Skin epidermis (tissue), 12 donors: ENCODE results near the gene HRK.

Experiments used
- H3K27ac ChIP-seq, 21 experiments: fragments of 200-600 bp; sonication (generic) in 11 of 21; one replicate each; pipeline ENCODE4 v1.5.0; 2020; ENCODE audit warnings: mild to moderate bottlenecking in 3 of 21, inconsistent platforms in 2 of 21, moderate library complexity in 2 of 21
- H3K4me3 ChIP-seq, 7 experiments: fragments of 200-600 bp; sonication (generic) in 2 of 7; one replicate each; pipeline ENCODE4 v1.5.0; 2020; ENCODE audit warnings: inconsistent platforms in 2 of 7, mild to moderate bottlenecking in 2 of 7, moderate library complexity in 1 of 7

HRK gene

GRCh38 chr12:116903818-116904217, 22.6 kb upstream of the HRK start:
- Histone ChIP-seq H3K4me3 (no peak overlapping the region), H3K27ac (no peak overlapping the region)

DNA sequence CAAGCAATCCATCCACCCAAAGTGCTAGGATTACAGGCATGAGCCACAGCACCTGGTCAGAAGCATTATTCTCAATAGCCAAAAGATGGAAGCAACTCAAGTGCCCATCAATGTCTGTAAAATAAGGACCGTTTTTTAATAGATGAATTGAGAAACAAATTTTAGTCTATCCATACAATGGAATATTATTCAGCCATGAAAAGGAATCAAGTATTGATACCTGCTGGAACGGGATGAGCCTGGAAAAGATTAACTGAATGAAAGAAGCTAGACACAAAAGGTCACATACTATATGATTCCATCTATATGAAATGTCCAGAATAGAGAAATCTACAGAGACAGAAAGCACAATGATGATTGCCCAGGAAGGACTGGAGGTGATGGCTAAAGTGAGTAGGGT, 20.4 kb upstream of the HRK start:
- H3K4me3 ChIP-seq: no peak overlapping the region
- H3K27ac ChIP-seq: no peak overlapping the region

GRCh38 chr12:116898669-116899068, 17.4 kb upstream of the HRK start:
- H3K27ac ChIP-seq: no peak overlapping the region

DNA sequence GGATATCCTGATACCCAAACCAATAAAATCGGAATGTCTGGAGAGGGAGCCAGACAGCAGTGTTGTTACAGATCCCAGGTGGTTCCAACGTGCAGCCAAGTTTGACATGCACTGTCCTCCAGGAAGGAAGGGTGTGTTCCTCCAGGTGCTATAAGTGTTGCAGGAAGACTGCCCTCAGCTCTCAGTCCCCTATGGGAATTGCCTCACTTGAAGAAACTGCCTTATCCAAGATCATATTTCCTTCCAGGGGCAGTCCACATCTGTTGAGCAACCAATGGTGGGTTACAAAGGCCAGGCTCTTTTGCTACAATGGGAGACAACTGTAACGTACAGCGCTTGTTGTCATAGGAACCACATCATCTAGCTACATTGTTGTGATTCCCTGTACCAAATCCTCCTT, 16.2 kb upstream of the HRK start:
- no peak overlapping the region for H3K4me3 ChIP-seq
- H3K27ac ChIP-seq: no peak overlapping the region

More at GRCh38 chr12:116898669-116899068, 17.4 kb upstream of the HRK start:
- no peak overlapping the region for H3K4me3 ChIP-seq

DNA sequence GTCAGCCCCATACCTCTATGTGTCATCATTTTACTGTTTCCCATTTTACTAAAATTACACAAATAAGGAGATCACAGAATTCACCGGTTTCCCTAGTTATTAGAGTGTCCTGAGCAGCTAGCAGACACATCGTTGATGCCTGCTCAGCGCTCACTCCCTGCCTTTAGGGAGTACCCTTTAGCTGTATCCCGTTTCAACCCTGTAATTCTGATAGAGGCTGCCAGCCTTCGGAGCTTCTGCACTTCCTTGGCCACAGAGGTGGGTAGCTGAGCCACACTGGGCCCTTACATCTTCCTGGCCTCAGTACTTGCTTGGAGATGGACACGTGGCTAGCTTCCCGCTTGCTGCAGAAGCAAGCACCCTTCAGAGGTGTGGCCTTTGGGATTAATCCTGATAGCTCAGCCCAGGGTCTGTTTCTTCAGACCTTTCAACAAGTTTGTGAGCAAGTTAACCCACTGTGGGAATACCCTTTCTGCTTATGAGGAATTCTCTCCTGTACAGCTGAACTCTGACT, 15.2 kb upstream of the HRK start:
- H3K27ac ChIP-seq: no peak overlapping the region
- no peak overlapping the region for H3K4me3 ChIP-seq

DNA sequence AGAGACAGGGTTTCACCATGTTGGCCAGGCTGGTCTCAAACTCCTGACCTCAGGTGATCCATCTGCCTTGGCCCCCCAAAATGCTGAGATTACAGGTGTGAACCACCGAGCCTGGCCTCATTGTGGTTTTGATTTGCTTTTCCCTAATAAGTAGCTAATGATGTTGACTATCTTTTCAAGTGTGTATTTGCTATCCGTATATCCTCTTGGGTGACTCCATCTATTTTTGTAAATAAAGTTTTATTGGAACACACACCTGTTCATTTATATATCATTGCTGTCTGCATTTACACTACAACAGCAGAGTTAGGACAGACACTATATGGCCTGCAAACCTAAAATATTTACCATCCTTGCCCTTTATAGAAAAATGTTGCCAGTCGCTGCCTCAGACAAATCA, 13.7 kb upstream of the HRK start:
- Histone ChIP-seq H3K4me3 (no peak overlapping the region), H3K27ac (no peak overlapping the region)

- Histone ChIP-seq H3K4me3 (no peak overlapping the region), H3K27ac (no peak overlapping the region)
These were observed 11.3 kb upstream of the HRK start for GRCh38 chr12:116892349-116893140.

DNA sequence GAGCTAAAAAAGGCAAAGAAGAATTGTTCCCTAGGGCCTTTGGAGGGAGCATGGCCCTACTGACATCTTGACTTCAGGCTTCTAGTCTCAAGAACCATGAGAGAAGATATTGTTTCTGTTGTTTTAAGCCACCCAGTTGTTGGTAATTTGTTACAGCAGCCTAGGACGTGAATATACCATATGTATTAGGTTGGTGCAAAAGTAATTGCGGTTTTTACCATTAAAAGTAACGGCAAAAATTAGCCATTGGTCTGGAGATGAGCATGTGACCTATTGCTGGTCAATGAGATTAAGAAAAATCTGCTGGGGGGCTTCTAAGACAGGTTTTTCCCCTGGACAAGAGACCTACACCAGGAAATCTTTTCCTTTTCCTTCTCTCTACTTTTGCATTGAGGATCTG, 9.8 kb upstream of the HRK start:
- Histone ChIP-seq H3K27ac (no peak overlapping the region), H3K4me3 (no peak overlapping the region)

DNA sequence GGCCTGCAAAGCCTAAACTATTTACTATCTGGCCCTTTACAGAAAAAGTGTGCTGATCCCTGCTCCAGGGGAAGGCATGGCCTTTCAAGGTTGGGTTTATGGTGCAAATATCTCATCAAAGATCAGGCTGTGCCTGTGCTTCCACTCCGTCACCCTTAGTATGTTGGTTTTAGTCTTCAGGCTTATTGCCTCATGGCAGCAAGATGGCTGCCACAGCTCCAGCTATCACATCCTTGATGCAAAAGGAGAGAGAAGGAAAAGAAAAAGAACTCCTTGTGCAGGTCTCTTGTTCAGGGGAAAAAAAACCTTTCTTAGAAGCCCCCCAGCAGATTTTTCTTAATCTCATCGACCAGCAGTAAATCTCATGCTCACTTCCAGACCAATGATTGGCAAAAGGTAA, 9.1 kb upstream of the HRK start:
- no peak overlapping the region for H3K27ac ChIP-seq

GRCh38 chr12:116887897-116888296, 6.7 kb upstream of the HRK start:
- Histone ChIP-seq H3K4me3 (no peak overlapping the region), H3K27ac (no peak overlapping the region)

More for the DNA sequence above, 9.1 kb upstream of the HRK start:
- H3K4me3 ChIP-seq: no peak overlapping the region

GRCh38 chr12:116887244-116887643, 6.0 kb upstream of the HRK start:
- H3K4me3 ChIP-seq: no peak overlapping the region

DNA sequence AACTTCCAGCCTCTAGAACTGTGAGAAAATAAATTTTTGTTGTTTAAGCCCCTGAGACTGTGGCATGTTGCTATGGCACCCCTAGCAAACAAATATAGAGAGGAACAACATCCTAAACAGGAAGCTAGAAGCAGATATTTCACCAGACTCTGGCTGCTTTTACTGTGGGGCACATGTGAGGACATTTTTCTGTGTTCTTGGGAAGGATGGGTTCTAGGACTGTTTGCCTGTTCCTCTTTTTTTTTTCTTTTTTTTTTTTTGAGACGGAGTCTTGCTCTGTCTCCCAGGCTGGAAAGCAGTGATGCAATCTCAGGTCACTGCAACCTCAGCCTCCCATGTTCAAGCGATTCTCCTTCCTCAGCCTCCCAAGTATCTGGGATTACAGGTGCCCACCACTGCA, 4.2 kb upstream of the HRK start:
- no peak overlapping the region for H3K4me3 ChIP-seq
- no peak overlapping the region for H3K27ac ChIP-seq

More at GRCh38 chr12:116887244-116887643, 6.0 kb upstream of the HRK start:
- no peak overlapping the region for H3K27ac ChIP-seq

DNA sequence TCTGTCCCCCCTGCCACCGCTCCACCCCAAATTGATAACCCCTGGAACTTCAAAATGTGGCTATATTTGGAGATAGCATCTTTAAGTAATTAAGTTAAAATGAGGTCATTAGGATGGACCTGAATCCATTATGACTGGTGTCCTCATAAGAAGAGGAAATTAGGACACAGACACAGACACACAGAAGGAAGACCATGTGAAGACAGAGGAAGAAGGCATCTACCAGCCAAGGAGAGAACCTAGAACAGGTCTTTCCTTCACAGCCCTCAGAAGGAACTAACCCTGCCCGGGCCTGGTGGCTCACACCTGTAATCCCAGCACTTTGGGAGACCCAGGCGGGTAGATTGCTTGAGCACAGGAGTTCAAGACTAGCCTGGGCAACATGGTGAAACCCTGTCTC, 3.6 kb upstream of the HRK start:
- H3K4me3 ChIP-seq: no peak overlapping the region
- no peak overlapping the region for H3K27ac ChIP-seq

GRCh38 chr12:116882742-116883141, 1.5 kb upstream of the HRK start:
- H3K27ac ChIP-seq: no peak overlapping the region
- no peak overlapping the region for H3K4me3 ChIP-seq

DNA sequence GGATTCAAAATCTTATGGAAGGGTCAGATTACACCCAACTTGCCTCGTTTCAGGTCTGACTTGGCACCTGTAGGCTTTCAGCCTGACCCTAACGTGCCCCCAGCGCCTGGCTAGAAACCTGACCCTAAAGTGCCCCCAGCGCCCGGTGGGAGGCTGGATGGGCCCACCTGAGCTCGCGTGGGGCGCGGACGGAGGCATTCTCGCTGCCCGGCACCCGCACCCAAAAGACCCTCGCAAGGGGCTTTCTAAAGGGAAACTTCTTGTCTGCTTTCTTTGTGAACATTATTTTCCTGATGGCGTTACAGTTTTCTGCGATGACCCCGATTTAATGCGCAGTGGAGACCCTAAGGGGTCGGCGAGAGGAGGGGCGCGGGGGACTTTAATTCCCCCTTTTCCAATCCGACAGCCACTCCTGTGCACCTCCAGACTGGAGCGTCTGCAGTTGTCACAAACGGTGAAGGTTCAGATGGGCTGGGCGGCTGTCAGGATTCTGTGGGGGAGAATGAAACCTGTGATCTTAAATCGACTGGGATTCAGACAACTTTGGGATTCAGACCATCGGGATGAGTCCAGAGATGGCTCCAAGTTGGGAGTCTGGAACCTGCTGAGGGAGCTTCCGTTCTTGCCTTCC, 751 bp upstream of the HRK start:
- Histone ChIP-seq H3K27ac (no peak overlapping the region), H3K4me3 (no peak overlapping the region)

GRCh38 chr12:116880817-116881324, 370 bp downstream of the HRK start:
- Histone ChIP-seq H3K27ac (no peak overlapping the region), H3K4me3 (peak overlapping the region in 4 of 7 experiments; percentile 6 to 31 (median 25))

DNA sequence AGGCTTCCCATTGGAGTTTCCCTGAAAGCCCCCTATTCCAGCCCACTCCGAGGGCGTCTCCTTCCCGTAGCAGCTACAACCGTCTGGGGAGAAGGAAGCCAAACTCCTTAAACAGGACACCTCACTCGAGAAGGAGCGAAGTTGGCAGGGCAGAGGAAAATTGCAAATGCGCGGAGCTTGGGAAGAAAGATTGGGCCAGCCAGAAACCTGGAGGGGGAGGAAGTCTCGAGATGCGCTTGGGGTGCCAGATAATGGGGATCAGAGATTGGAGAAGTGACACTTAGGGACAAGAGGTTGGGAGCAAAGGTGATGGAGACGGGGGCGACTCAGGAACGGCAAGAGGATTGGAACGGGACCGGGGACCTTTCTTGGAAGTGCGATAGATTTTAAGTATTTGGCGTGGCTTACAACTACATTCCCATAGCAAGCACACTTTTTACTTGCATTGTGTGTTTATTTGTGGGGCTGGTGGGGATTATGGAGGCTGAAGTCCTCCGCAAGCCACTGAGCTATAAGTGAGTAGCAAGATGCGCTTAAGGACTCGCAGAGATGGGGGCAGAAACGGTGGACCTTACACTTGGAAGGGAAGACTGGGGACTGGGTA, 926 bp downstream of the HRK start:
- no peak overlapping the region for H3K27ac ChIP-seq
- H3K4me3 ChIP-seq: peak overlapping the region in 4 of 7 experiments; percentile 6 to 31 (median 25)

DNA sequence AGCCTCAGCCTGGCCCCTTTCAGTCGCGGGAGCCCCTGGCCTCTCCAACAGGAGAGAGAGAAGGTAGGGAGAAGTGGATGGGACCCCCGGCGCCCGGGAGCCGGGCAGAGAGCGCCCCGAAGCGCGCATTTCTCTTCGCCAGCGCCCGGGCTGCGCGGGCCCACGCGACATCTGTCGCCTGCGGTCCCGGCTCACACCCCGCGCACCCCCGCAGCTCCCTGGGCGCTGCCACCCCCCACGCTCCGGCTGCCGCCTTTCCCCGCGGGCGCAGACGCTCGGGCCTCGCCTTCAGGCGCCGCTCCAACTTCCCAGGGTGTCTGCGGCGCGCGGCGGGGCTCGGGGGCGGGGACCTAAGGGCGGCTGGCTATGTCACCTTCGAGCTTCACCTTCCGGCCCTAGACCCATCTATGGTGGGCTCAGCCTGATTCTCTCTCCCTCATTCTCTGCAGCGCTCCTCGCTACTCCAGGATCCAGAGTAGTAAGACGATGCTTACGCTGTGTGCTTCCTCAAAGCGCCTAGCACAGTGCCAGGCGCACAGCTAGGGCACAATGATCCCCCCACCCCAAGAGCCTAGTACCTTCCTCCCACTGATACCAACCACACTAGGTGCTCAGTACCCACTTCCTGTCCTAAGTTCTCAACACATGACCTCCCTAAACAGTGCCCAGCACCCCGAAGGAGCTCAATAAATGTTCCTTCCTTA, 1.6 kb downstream of the HRK start:
- H3K27ac ChIP-seq: no peak overlapping the region
- H3K4me3 ChIP-seq: peak overlapping the region; percentile 1 to 36 (median 15)

- no peak overlapping the region for H3K27ac ChIP-seq
- peak overlapping the region; percentile 1 to 36 (median 15) for H3K4me3 ChIP-seq
These were observed 2.4 kb downstream of the HRK start for GRCh38 chr12:116878567-116879508.
